Non-pigmented ciliary epithelial cell (primary cell): ENCODE results near the gene FRMPD1.
A peak's percentile ranks its signal among the peaks of the same experiment; 100 is the strongest.

Experiments used
- DNase-seq: peaks from one replicate; pipeline ENCODE4 v3.0.0-alpha.2; 2010; ENCODE audit warnings: low read depth

The FRMPD1 gene

GRCh38 chr9:37679649-37680402, 29.1 kb downstream of the FRMPD1 start:
- DNase-seq: no peak

DNA sequence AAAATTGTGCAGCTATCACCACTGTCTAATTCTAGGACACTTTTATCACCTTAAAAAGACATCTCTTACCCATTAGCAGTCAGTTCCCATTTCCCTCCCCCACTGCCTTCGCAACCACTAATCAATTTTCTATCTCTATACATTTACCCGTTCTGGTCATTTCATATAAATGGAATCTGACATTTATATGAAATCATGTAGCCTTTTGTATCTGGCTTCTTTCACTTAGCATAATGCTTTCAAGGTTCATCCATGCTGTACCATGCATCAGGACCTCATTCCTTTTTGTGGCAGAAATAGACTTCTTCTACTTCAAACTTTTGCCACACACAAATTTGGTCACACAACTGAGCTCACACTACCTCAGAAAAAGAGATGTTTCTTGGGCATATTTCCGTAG, 32.2 kb downstream of the FRMPD1 start:
- DNase-seq: no peak

DNA sequence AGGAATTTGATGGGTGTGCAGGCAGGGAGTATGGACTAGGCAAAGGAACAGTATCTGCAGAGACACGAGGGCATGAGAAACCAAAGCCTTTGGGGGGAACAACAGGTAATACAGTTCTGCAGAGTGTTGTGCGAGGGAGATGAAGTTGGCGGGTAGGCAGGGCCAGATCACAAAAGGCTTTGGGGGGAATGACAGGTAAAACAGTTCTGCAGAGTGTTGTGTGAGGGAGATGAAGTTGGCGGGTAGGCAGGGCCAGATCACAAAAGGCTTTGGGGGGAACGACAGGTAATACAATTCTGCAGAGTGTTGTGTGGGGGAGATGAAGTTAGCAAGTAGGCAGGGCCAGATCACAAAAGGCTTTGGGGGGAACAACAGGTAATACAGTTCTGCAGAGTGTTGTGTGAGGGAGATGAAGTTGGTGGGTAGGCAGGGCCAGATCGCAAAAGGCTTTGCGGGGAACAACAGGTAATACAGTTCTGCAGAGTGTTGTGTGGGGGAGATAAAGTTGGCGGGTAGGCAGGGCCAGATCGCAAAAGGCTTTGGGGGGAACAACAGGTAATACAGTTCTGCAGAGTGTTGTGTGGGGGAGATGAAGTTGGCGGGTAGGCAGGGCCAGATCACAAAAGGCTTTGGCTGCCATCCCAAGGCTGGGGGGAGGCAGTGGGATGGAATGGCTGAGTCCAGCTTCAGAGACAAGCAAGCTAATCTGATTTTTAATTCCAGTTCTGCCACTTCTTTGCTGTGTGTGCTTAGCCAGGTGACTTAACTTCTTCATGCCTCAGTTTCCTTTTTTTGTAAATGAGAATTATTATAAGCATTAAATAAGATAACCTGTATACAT, 33.0 kb downstream of the FRMPD1 start:
- no peak for DNase-seq

DNA sequence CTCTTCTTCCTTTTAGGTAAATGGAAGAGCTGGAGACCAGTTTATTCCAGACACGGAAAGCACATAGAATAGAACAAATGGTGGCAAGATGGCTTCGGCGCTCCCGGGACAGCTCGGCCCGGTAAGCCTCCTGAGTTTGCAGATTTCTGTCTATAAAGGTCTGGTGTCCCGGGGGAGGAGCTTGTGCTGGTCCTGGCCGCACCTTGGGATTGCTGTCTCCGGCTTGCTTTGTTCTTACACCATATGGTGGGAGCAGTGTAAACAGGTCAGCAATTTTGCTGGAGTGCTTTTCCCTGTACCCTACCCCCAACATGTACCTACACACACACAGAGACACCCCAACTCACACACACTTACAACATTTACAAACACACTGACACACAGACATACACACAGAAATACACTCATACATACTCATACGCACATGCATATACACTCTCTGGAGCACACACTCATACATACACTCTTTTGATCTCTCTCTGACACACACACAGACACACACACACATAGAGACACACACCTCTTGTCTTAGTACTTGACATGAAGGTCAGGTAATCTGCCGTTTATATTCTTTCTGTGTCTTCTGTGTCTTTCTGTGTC, 42.0 kb downstream of the FRMPD1 start:
- no peak for DNase-seq

DNA sequence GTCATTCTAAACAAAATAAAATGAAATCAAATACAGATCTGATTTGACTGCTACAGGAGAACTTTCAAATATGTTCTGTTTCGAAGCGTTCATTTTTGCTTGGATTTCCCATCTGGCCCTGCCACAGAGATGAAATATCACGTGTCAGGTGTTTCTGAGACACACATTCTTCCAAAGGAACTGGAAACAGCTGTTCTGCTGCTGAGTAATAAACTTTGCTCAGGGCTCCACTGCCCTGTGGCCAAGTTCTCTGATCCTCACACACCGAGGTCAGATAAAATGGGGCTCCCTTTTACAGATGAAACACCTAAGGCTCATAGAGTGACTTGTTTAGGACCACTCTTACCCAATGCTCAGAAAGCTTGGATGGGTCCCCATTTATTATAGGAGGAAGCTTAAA, 42.5 kb downstream of the FRMPD1 start:
- no peak for DNase-seq

DNA sequence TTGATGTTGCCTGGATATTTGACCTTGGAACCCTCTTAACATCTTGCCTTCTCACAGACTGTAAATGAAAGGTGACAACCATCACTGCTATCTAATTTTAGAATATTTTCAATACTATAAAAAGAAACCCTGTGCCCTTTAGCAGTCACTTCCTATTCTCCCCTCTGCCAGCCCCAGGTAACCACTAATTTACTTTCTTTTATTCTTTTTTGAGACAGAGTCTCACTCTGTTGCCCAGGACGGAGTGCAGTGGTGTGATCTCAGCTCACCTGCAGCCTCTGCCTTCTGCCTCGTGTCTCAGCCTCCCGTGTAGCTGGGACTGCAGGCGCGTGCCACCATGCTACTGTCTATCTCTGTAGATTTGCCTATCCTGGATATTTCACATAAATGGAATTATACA, 43.6 kb downstream of the FRMPD1 start:
- no peak for DNase-seq

- DNase-seq: no peak
These were observed 45.8 kb downstream of the FRMPD1 start for GRCh38 chr9:37696528-37696927.

DNA sequence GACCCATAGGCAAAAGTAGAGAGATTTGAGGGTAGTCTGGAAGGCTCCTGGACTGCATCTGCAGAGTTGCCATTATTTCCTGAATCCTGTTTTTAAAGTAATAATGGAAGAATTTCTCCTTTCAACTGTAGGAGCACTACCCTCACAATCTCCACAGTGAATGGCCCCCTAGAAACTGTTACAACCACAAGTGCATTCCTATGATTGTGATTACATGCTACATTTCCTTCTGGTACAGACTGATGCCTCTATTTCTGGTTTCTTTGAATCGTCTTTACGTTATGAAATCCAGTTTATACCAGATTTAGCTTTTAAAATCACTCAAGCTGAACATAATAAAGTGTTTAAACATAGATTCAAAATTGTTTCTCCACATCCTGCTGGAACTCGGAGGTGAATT, 49.4 kb downstream of the FRMPD1 start:
- DNase-seq: no peak

DNA sequence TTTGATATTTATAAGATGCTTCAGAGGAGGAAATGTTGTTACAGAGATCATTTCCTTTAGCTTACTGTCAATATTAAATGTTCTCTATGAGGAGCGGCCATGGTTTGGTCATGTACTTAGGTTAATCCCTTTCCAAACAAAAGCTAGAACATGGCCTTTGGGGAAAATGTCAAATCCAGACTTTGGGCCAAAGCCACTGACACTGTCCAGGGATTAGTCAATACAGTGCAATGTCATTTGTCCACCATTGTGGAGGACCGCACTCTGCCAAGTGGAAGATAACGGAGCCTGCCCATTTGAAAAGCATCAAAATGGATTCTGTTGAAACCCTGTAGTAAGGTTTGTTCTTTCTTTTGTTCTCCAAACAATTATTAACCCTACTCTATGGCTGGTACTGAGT, 50.1 kb downstream of the FRMPD1 start:
- DNase-seq: no peak

- DNase-seq: no peak
These were observed 55.0 kb downstream of the FRMPD1 start for GRCh38 chr9:37705787-37706186.

DNA sequence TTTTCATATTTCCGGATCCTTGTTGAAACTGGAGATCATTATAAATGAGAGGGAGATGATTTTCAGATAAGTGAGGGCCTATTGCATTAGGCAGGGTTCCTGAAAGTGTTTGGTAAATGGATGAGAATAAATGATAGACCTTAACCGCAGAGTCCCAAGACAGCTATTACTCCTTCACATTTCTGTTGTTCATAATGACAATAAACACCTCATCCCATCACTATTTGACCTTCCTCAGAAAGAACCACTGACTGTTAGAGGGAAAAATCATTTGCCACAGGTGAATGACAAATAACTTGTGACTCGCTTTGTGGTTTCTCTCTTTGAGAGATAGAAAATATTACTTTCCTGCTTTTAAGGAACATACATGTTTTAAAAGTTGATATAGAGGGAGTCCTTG, 55.5 kb downstream of the FRMPD1 start:
- DNase-seq: no peak

DNA sequence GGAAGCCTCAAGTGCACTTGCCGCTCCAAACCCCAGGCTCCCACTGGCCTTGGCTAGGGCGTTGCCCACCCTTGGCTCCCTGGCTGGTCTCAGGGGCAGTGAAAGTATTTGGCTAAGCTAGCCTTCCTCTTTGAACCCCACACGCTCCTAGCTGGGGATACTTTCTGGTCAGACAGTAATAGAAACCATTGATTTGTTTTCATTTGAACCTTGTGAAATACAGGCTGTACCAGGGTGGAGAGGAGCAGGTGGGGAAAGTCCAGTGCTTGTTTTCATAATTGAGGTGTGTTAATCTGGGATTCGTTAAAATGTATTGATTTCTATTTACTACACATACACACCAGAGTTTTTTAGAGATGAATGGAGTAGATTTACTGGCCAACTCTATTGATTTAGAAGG, 57.0 kb downstream of the FRMPD1 start:
- DNase-seq: no peak

DNA sequence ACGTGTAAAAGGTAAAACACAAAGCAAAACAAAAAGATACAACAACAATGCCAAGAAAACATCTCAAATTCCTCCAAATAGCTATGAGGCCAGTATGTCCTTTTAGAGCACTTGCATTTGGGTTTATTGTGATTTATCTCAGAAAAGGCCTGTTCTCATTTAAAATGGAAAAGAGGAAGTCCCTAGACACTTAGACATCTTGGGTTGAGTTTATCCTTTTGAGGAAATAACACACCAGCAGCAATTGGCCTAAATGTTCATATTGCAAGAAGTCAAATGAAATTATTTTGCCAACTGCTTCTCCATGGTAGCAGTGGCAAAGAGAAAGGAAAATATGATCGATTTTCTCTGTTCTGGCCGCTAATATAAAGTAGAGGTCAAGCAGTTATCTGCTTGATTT, 59.3 kb downstream of the FRMPD1 start:
- no peak for DNase-seq

DNA sequence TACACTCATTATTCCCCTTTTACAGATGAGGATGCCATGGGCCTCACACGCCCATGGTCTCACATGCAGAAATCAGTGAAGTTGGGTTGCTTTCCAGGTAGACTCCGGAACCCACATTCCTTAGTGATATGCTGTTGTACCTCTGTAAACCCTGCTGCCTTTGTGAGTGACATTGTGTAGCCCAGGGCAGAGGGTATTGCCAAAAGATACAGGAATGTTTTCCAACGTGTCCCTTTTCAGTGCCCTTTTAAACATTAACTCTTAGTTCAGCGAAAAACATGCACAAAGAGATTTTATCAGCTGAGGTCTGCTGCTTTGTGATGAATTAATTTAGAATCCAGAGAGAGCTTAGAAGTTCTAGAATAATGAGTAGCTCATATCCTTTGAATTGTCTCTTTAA, 64.5 kb downstream of the FRMPD1 start:
- DNase-seq: no peak

DNA sequence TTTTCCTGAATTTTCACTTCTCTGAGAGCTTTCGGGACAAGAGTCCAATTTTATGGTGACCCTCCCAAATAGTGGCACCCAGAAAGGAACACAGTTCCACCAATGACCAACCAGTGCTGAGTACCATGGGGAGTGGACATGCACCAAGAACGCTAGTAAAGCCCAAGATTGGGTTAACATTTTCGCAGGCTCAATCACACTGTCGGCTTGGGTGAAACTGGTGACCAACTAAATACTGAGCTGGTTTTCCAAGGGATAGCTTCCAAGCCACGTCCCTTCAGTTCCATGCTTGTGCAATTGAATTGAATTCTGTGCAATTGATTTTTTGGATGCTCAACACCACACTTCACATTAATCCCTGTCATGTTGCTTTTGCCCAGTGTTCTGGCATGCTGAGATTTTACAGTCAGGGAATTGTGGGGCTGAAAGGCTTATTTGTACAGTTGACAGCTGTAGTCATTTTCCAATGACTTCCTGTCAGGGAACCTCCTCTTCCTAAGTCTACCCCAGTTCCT, 65.3 kb downstream of the FRMPD1 start:
- no peak for DNase-seq

DNA sequence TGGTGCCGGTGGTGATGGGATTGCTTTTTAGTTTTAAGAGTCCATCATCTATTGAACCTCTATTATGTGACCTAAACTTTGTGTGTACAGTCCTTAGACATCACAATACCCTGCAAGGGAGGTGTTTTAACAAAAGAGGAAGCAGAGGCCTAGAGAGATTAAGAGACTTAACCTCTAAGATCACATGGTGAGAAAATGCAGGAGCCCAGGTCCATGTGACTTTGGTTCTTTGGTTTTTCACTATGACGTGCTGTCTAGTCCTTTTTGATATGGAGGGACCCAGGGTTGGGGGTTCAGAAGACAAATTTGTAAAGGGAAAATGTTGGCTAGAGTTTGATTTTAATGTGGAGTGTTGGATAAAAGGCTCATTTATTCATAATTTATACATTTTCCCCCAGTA, 68.8 kb downstream of the FRMPD1 start:
- DNase-seq: no peak

DNA sequence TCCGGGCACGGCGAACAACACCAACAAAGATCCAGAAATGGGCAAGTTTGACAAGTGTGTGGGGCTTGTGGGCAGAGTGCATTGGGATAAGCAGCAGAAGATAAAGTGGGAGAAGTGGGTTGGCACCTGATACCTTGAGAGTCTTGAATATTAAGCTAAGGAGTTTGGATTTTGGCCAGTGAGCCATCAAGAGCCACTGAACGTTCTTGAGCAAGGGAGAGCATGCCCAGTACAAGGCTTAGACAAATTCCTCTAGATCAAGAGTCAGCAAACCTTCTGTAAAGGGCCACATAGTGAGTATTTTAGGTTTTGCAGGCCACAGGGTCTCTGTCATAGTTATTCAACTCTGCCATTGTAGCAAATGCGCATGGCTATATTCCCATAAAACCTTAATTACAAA, 76.3 kb downstream of the FRMPD1 start:
- DNase-seq: no peak

GRCh38 chr9:37729499-37729898, 78.7 kb downstream of the FRMPD1 start:
- no peak for DNase-seq

- DNase-seq: peak; percentile 1
These were observed 79.5 kb downstream of the FRMPD1 start for GRCh38 chr9:37730256-37730655.

GRCh38 chr9:37730839-37731238, 80.1 kb downstream of the FRMPD1 start:
- DNase-seq: no peak

- DNase-seq: no peak
These were observed 81.5 kb downstream of the FRMPD1 start for GRCh38 chr9:37732086-37732741.

GRCh38 chr9:37732952-37733351, 82.2 kb downstream of the FRMPD1 start:
- no peak for DNase-seq
